Chondrocyte (in vitro differentiated cells): ENCODE results near the gene FAM240A. TPM values are rescaled to one million over a fixed set of nuclear protein-coding genes. Genes with fewer than 3 reads are reported as not detected.

Experiments used
- DNase-seq: peaks from one replicate; pipeline ENCODE4 v3.0.0; 2021; ENCODE audit warnings: mixed read lengths, low spot score
- H3K27ac Mint-ChIP-seq: one replicate; pipeline ENCODE4 v1.8.0; 2021; ENCODE audit warnings: mild to moderate bottlenecking, moderate library complexity, mixed read lengths; ENCODE audit not compliant: unreplicated experiment
- H3K27me3 Mint-ChIP-seq: 2 replicates; pipeline ENCODE4 v1.8.0; 2021; ENCODE audit warnings: low read depth, mixed read lengths
- H3K36me3 Mint-ChIP-seq: 2 replicates; pipeline ENCODE4 v1.8.0; 2021; ENCODE audit warnings: low read depth, mixed read lengths
- H3K4me1 Mint-ChIP-seq: 2 replicates; pipeline ENCODE4 v1.8.0; 2021; ENCODE audit warnings: low read depth, mild to moderate bottlenecking, mixed read lengths
- H3K4me3 Mint-ChIP-seq: one replicate; pipeline ENCODE4 v1.8.0; 2021; ENCODE audit warnings: mild to moderate bottlenecking, moderate library complexity, mixed read lengths; ENCODE audit not compliant: unreplicated experiment
- H3K9me3 Mint-ChIP-seq: 2 replicates; pipeline ENCODE4 v1.8.0; 2021; ENCODE audit warnings: low read depth, mixed read lengths
- CTCF ChIP-seq: fragments of 200-600 bp; sonication (generic); IDR thresholded peaks from 2 replicates; pipeline ENCODE4 v1.5.0; 2021; ENCODE audit warnings: antibody characterized with exemption, mild to moderate bottlenecking, moderate library complexity
- total RNA-seq: library from RNA; stranded (reverse); gene quantifications from 3 replicates; pipeline ENCODE4 v1.2.1, GENCODE V29; 2021

The FAM240A gene
- total RNA-seq, 1 donor from 2014 or later: not detected

- Mint-ChIP-seq H3K27ac (no peak overlapping the region), H3K9me3 (no peaks in the 10 kb centered on the region), H3K27me3 (no peaks in the 10 kb centered on the region), H3K4me3 (no peak overlapping the region), H3K4me1 (no peaks in the 10 kb centered on the region), H3K36me3 (peaks cover 2% of the 10 kb centered on the region)
- DNase-seq: peak; percentile 56
- TF ChIP-seq CTCF: no peak
These were observed 57.9 kb downstream of the FAM240A start for GRCh38 chr3:46670000-46670890.

- H3K36me3 Mint-ChIP-seq: peaks cover 2% of the 10 kb centered on the region
- no peaks in the 10 kb centered on the region for H3K27me3 Mint-ChIP-seq
- H3K4me3 Mint-ChIP-seq: no peak overlapping the region
These were observed 58.6 kb downstream of the FAM240A start for GRCh38 chr3:46670891-46671427.

GRCh38 chr3:46671541-46672348 lies 59.4 kb downstream of the FAM240A start:
- Mint-ChIP-seq H3K4me3 (no peak overlapping the region), H3K4me1 (no peaks in the 10 kb centered on the region), H3K27ac (no peak overlapping the region), H3K27me3 (no peaks in the 10 kb centered on the region), H3K36me3 (peaks cover 2% of the 10 kb centered on the region), H3K9me3 (no peaks in the 10 kb centered on the region)
- TF ChIP-seq CTCF: no peak
- DNase-seq: peak; percentile 75

More at GRCh38 chr3:46670891-46671427, 58.6 kb downstream of the FAM240A start:
- Mint-ChIP-seq H3K9me3 (no peaks in the 10 kb centered on the region), H3K27ac (no peak overlapping the region), H3K4me1 (no peaks in the 10 kb centered on the region)
- no peak for TF ChIP-seq CTCF
- no peak for DNase-seq

GRCh38 chr3:46672349-46672695 lies 60.0 kb downstream of the FAM240A start:
- Mint-ChIP-seq H3K4me3 (no peak overlapping the region), H3K4me1 (no peaks in the 10 kb centered on the region), H3K36me3 (peaks cover 2% of the 10 kb centered on the region), H3K27me3 (no peaks in the 10 kb centered on the region), H3K9me3 (no peaks in the 10 kb centered on the region), H3K27ac (no peak overlapping the region)
- peak; percentile 42 for DNase-seq
- no peak for TF ChIP-seq CTCF
